ENCODE results near the gene TXNRD2. TPM values are rescaled to one million over a fixed set of nuclear protein-coding genes. Genes with fewer than 3 reads are reported as not detected.

The TXNRD2 gene
- polyA plus RNA-seq, 1 donor from 2014 or later: 4.1 TPM

GRCh38 chr22:19900707-19901436, 40.7 kb downstream of the TXNRD2 start:
- H3K9me3 ChIP-seq (ENCODE audit: low read length): no peaks in the 10 kb centered on the region
- H3F3A ChIP-seq (ENCODE audit: insufficient read depth, low read length, poor library complexity, severe bottlenecking): no peaks in the 10 kb centered on the region
- no peaks in the 10 kb centered on the region for H3K36me3 ChIP-seq (ENCODE audit: insufficient read depth, low read length)
- H4K20me1 ChIP-seq (ENCODE audit: insufficient read depth): no peaks in the 10 kb centered on the region
- H2AFZ ChIP-seq (ENCODE audit: low read depth, low read length): no peak overlapping the region
- no peak overlapping the region for H3K4me3 ChIP-seq (ENCODE audit: low read length)
- H3K9ac ChIP-seq (ENCODE audit: low read length): no peak overlapping the region
- H3K27me3 ChIP-seq (ENCODE audit: insufficient read depth, low read depth, low read length): no peaks in the 10 kb centered on the region
- H3K27ac ChIP-seq (ENCODE audit: low read length): no peak overlapping the region
- no peak for TF ChIP-seq CTCF (IDR thresholded peaks at IDR 0.05; ENCODE audit: poor library complexity, severe bottlenecking)
- no peak for TF ChIP-seq EP300 (conservative IDR thresholded peaks at IDR 0.05; ENCODE audit: poor library complexity, severe bottlenecking)
- no peak for TF ChIP-seq MXI1 (conservative IDR thresholded peaks at IDR 0.05; ENCODE audit: poor library complexity, severe bottlenecking)
- no peak for TF ChIP-seq EZH2 (IDR thresholded peaks at IDR 0.05; ENCODE audit: borderline replicate concordance, insufficient read depth, low read length, poor library complexity, severe bottlenecking)
- no peak for TF ChIP-seq SMC3 (conservative IDR thresholded peaks at IDR 0.05; ENCODE audit: poor library complexity)
- no peak for TF ChIP-seq RAD21 (conservative IDR thresholded peaks at IDR 0.05)
- TF ChIP-seq REST (IDR thresholded peaks at IDR 0.05; ENCODE audit: borderline replicate concordance): no peak
- TF ChIP-seq TAF1 (IDR thresholded peaks at IDR 0.05; ENCODE audit: low read depth): no peak
- TF ChIP-seq POLR2AphosphoS5 (IDR thresholded peaks at IDR 0.05): no peak
- no peaks in the 10 kb centered on the region for H3K9me2 ChIP-seq (ENCODE audit: insufficient read depth, low read length)
- no peak overlapping the region for H3K4me2 ChIP-seq (ENCODE audit: low read length)
- no peaks in the 10 kb centered on the region for H3K79me2 ChIP-seq (replicated peaks; ENCODE audit: insufficient read depth, low read length)

GRCh38 chr22:19898831-19899567, 42.6 kb downstream of the TXNRD2 start:
- no peak overlapping the region for H3K27ac ChIP-seq (ENCODE audit: low read length)
- TF ChIP-seq RAD21 (conservative IDR thresholded peaks at IDR 0.05): no peak
- TF ChIP-seq MXI1 (conservative IDR thresholded peaks at IDR 0.05; ENCODE audit: poor library complexity, severe bottlenecking): no peak
- no peak for TF ChIP-seq EZH2 (IDR thresholded peaks at IDR 0.05; ENCODE audit: borderline replicate concordance, insufficient read depth, low read length, poor library complexity, severe bottlenecking)
- no peak for TF ChIP-seq POLR2AphosphoS5 (IDR thresholded peaks at IDR 0.05)
- no peak for TF ChIP-seq TAF1 (IDR thresholded peaks at IDR 0.05; ENCODE audit: low read depth)
- TF ChIP-seq SMC3 (conservative IDR thresholded peaks at IDR 0.05; ENCODE audit: poor library complexity): no peak
- TF ChIP-seq EP300 (conservative IDR thresholded peaks at IDR 0.05; ENCODE audit: poor library complexity, severe bottlenecking): no peak
- TF ChIP-seq REST (IDR thresholded peaks at IDR 0.05; ENCODE audit: borderline replicate concordance): no peak
- TF ChIP-seq CTCF (IDR thresholded peaks at IDR 0.05; ENCODE audit: poor library complexity, severe bottlenecking): no peak

More at GRCh38 chr22:19898831-19899567, 42.6 kb downstream of the TXNRD2 start:
- no peaks in the 10 kb centered on the region for H3K36me3 ChIP-seq (ENCODE audit: insufficient read depth, low read length)
- H3K4me3 ChIP-seq (ENCODE audit: low read length): no peak overlapping the region
- no peaks in the 10 kb centered on the region for H3F3A ChIP-seq (ENCODE audit: insufficient read depth, low read length, poor library complexity, severe bottlenecking)
- H3K27me3 ChIP-seq (ENCODE audit: insufficient read depth, low read depth, low read length): no peaks in the 10 kb centered on the region
- no peaks in the 10 kb centered on the region for H3K9me2 ChIP-seq (ENCODE audit: insufficient read depth, low read length)
- H3K9me3 ChIP-seq (ENCODE audit: low read length): no peaks in the 10 kb centered on the region
- no peak overlapping the region for H2AFZ ChIP-seq (ENCODE audit: low read depth, low read length)
- no peaks in the 10 kb centered on the region for H3K79me2 ChIP-seq (replicated peaks; ENCODE audit: insufficient read depth, low read length)
- H4K20me1 ChIP-seq (ENCODE audit: insufficient read depth): no peaks in the 10 kb centered on the region
- no peak overlapping the region for H3K4me2 ChIP-seq (ENCODE audit: low read length)
- H3K9ac ChIP-seq (ENCODE audit: low read length): no peak overlapping the region
